Skeletal muscle satellite cell (primary cell): Measurements from ENCODE around the gene BLOC1S1. TPM values are rescaled to one million over a fixed set of nuclear protein-coding genes. Genes with fewer than 3 reads are reported as not detected.

Experiments
- H3K27me3 ChIP-seq: 2 replicates; pipeline ENCODE4 v1.7.0; 2013; ENCODE audit warnings: low read length; ENCODE audit not compliant: control insufficient read depth, insufficient read depth
- H3K36me3 ChIP-seq: 2 replicates; pipeline ENCODE4 v1.7.0; 2013; ENCODE audit warnings: mild to moderate bottlenecking, control low read depth, low read length; ENCODE audit not compliant: insufficient read depth
- H3K4me1 ChIP-seq: 2 replicates; pipeline ENCODE4 v1.7.0; 2013; ENCODE audit warnings: low read length; ENCODE audit not compliant: control insufficient read depth, insufficient read depth
- H3K4me2 ChIP-seq: 2 replicates; pipeline ENCODE4 v1.7.0; 2013; ENCODE audit warnings: mild to moderate bottlenecking, low read length
- H3K4me3 ChIP-seq: 2 replicates; pipeline ENCODE4 v1.7.0; 2013; ENCODE audit warnings: low read length
- H3K9ac ChIP-seq: 2 replicates; pipeline ENCODE4 v1.7.0; 2013; ENCODE audit warnings: mild to moderate bottlenecking, low read depth, low read length, moderate library complexity
- H3K9me3 ChIP-seq: replicated peaks from 2 replicates; pipeline ENCODE4 v1.7.0; 2013; ENCODE audit warnings: mild to moderate bottlenecking, control low read depth, low read length
- small RNA-seq: library from RNA; depleted of rRNA; stranded (forward); fragments of <200 nt; gene quantifications from one replicate; pipeline ENCODE3, GENCODE V24; 2012

The BLOC1S1 gene

DNA sequence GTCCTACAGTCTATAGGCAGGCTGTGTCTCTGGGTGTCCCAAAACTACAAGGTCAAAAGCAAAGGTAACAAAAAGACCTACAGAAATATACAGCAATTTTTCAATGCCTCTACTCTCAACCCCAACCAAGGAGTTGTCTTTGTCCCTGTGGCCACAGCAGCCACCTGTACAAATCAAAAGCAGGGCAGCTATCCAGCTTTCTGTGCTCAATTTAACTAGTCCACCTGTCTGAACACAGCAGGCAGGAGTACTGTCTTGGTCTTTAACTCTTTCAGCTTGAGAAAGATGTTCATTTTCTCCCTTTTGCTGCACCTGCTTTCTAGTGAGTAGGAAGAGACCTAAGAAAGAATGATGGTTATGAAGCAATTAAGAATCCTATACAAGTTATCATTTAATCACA, 46.8 kb downstream of the BLOC1S1 start:
- no peak overlapping the region for H3K9ac ChIP-seq
- H3K27me3 ChIP-seq: no peaks in the 10 kb centered on the region
- H3K9me3 ChIP-seq: no peaks in the 10 kb centered on the region
- H3K4me2 ChIP-seq: no peak overlapping the region
- no peaks in the 10 kb centered on the region for H3K4me1 ChIP-seq
- peaks cover 46% of the 10 kb centered on the region for H3K36me3 ChIP-seq
- no peak overlapping the region for H3K4me3 ChIP-seq

DNA sequence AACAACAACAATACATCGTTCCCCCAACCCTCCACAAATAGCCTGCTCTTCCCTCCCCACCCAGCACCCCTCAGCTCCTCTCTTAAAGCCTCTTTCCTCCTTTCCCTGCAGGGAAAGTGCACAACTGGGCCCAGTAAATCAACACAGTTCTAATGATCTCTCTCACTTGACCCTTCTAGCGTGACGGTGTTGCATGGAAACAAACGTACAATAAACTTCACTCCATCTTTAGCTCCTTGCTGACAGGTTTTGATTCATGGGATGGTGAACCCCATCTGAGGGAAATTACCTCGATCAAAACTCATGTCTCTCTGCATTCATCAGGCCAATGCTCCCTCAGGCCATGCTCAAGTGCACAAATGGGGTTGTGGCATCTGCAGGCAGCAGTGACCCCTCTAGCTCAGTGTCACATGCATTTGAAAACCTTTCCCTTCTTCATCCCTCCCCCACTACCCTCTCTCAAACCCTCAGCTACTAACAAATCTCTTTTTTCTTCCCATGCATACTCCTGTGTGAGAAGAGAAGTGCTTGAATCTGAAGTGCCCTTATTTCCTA, 50.0 kb downstream of the BLOC1S1 start:
- H3K4me2 ChIP-seq: no peak overlapping the region
- peaks cover 35% of the 10 kb centered on the region for H3K36me3 ChIP-seq
- H3K9ac ChIP-seq: no peak overlapping the region
- H3K4me1 ChIP-seq: no peaks in the 10 kb centered on the region
- H3K4me3 ChIP-seq: no peak overlapping the region
- no peaks in the 10 kb centered on the region for H3K9me3 ChIP-seq
- no peaks in the 10 kb centered on the region for H3K27me3 ChIP-seq

GRCh38 chr12:55767156-55767555, 51.3 kb downstream of the BLOC1S1 start:
- Histone ChIP-seq H3K27me3 (no peaks in the 10 kb centered on the region), H3K36me3 (peaks cover 40% of the 10 kb centered on the region), H3K4me3 (no peak overlapping the region), H3K4me1 (no peaks in the 10 kb centered on the region), H3K9me3 (no peaks in the 10 kb centered on the region), H3K4me2 (no peak overlapping the region), H3K9ac (no peak overlapping the region)

Small RNAs within 50 kb of the gene (small RNA-seq; reads per million reads assigned to genes)
- gene AC009779.1 (not detected), gene RF00017 (not detected)
